H1 (cell line): ENCODE results near the gene ALDH1A2. TPM values are rescaled to one million over a fixed set of nuclear protein-coding genes. Genes with fewer than 3 reads are reported as not detected.

Experiments
- CTCF ChIA-PET: fragments of 300-600 bp; sonication (Branson Sonifier 250); formaldehyde crosslinking; loops from one replicate; lab custom pipeline; 2021; ENCODE audit not compliant: partially characterized antibody; lab: Charles Lee
- POLR2A ChIA-PET: fragments of 300-600 bp; sonication (Branson Sonifier 250); formaldehyde crosslinking; loops from one replicate; lab custom pipeline; 2021; ENCODE audit warnings: inconsistent platforms; ENCODE audit not compliant: partially characterized antibody; lab: Charles Lee
- DNase-seq, 2 experiments: peaks; one replicate each; pipeline versions ENCODE4 v3.0.0 to v3.0.0-alpha.2; 2010 to 2022; ENCODE audit warnings: low spot score in 2 of 2, low read depth in 1 of 2, mixed read lengths in 1 of 2
- FAIRE-seq: peaks from 2 replicates; lab custom pipeline; 2011; peaks lifted over from hg19 to GRCh38; lab: Jason Lieb, UNC
- H2AFZ ChIP-seq: 2 replicates; pipeline ENCODE4 v1.8.1; 2012; ENCODE audit warnings: low read length, inconsistent platforms
- H2AK5ac ChIP-seq: 2 replicates; pipeline ENCODE4 v1.6.1; 2013; ENCODE audit warnings: low read depth, low read length
- H2BK120ac ChIP-seq: replicated peaks from 2 replicates; pipeline ENCODE3; 2013; ENCODE audit warnings: low read depth, low read length, inconsistent platforms
- H2BK12ac ChIP-seq: 2 replicates; pipeline ENCODE4 v1.6.1; 2013; ENCODE audit warnings: low read depth, low read length
- H2BK15ac ChIP-seq: 2 replicates; pipeline ENCODE4 v1.6.1; 2013; ENCODE audit warnings: low read length
- H2BK20ac ChIP-seq: 2 replicates; pipeline ENCODE4 v1.6.1; 2013; ENCODE audit warnings: low read length
- H2BK5ac ChIP-seq: 2 replicates; pipeline ENCODE4 v1.6.1; 2013; ENCODE audit warnings: low read depth, low read length
- H3K14ac ChIP-seq: 2 replicates; pipeline ENCODE4 v1.6.1; 2013; ENCODE audit warnings: inconsistent platforms; ENCODE audit not compliant: insufficient read length
- H3K18ac ChIP-seq: 2 replicates; pipeline ENCODE4 v1.6.1; 2013; ENCODE audit warnings: low read length; ENCODE audit errors: extremely low read depth
- H3K23ac ChIP-seq: 2 replicates; pipeline ENCODE4 v1.6.1; 2013; ENCODE audit warnings: inconsistent platforms; ENCODE audit not compliant: insufficient read length
- H3K23me2 ChIP-seq: 2 replicates; pipeline ENCODE4 v1.6.1; 2013; ENCODE audit warnings: low read depth, low read length
- H3K27ac ChIP-seq: 2 replicates; pipeline ENCODE4 v1.6.1; 2011; ENCODE audit warnings: low read depth, low read length, inconsistent platforms
- H3K27me3 ChIP-seq, 4 experiments: replicated peaks in 1 of 4; 1 replicate in 1 of 4; 2 replicates in 3 of 4; pipeline versions ENCODE4 v1.6.1 to v1.8.1; 2011 to 2013; ENCODE audit warnings: low read length in 3 of 4, mild to moderate bottlenecking in 3 of 4, inconsistent platforms in 2 of 4, mixed read lengths in 2 of 4, moderate library complexity in 1 of 4; ENCODE audit not compliant: control insufficient read depth in 3 of 4, insufficient read depth in 3 of 4; ENCODE audit errors: extremely low read depth in 1 of 4
- H3K36me3 ChIP-seq, 4 experiments: 2 replicates each; pipeline versions ENCODE4 v1.6.1 to v1.8.1; 2011 to 2013; ENCODE audit warnings: mild to moderate bottlenecking in 4 of 4, low read length in 3 of 4, moderate library complexity in 2 of 4, control low read depth in 1 of 4, inconsistent platforms in 1 of 4; ENCODE audit not compliant: insufficient read depth in 4 of 4, control insufficient read depth in 2 of 4
- H3K4ac ChIP-seq: replicated peaks from 2 replicates; pipeline ENCODE3; 2013; ENCODE audit warnings: low read length, low read depth, mixed read lengths, inconsistent platforms; ENCODE audit not compliant: insufficient read length
- H3K4me1 ChIP-seq, 4 experiments: replicated peaks in 1 of 4; 1 replicate in 1 of 4; 2 replicates in 3 of 4; pipeline versions ENCODE4 v1.6.1 to v1.8.1; 2011 to 2013; ENCODE audit warnings: low read length in 3 of 4, inconsistent platforms in 2 of 4, mixed read lengths in 1 of 4; ENCODE audit not compliant: insufficient read depth in 4 of 4, control insufficient read depth in 3 of 4
- H3K4me2 ChIP-seq, 2 experiments: 2 replicates each; pipeline versions ENCODE4 v1.6.1 to v1.8.1; 2011 to 2013; ENCODE audit warnings: low read depth in 2 of 2, low read length in 2 of 2, control low read depth in 1 of 2, inconsistent platforms in 1 of 2, mild to moderate bottlenecking in 1 of 2; ENCODE audit not compliant: insufficient read depth in 1 of 2
- H3K4me3 ChIP-seq, 4 experiments: fragments of 200-600, 300-600 bp in 1 of 4; sonication (generic), shearing (Covaris generic), sonication (Bioruptor Twin) in 1 of 4; 2 replicates each; pipeline versions ENCODE4 v1.5.1 to v1.8.1; 2011 to 2016; ENCODE audit warnings: low read length in 4 of 4, low read depth in 3 of 4, control low read depth in 2 of 4, inconsistent platforms in 2 of 4, mild to moderate bottlenecking in 2 of 4, mixed read lengths in 1 of 4, moderate library complexity in 1 of 4; ENCODE audit not compliant: insufficient read depth in 2 of 4; ENCODE audit errors: extremely low read depth in 1 of 4
- H3K56ac ChIP-seq: replicated peaks from 2 replicates; pipeline ENCODE3; 2013; ENCODE audit warnings: low read depth, mild to moderate bottlenecking, mixed read lengths, low read length, inconsistent platforms; ENCODE audit not compliant: insufficient read length
- H3K79me1 ChIP-seq: 2 replicates; pipeline ENCODE4 v1.6.1; 2013; ENCODE audit warnings: low read depth, low read length, control low read depth
- H3K79me2 ChIP-seq, 2 experiments: 2 replicates each; pipeline versions ENCODE4 v1.6.1 to v1.8.1; 2012 to 2013; ENCODE audit warnings: low read length in 2 of 2, mild to moderate bottlenecking in 2 of 2, inconsistent platforms in 1 of 2; ENCODE audit not compliant: insufficient read depth in 2 of 2, control insufficient read depth in 1 of 2
- H3K9ac ChIP-seq, 4 experiments: replicated peaks in 1 of 4; 1 replicate in 1 of 4; 2 replicates in 3 of 4; pipeline versions ENCODE4 v1.6.1 to v1.8.1; 2011 to 2013; ENCODE audit warnings: low read depth in 3 of 4, low read length in 3 of 4, control low read depth in 2 of 4, mild to moderate bottlenecking in 2 of 4, moderate library complexity in 2 of 4, inconsistent platforms in 1 of 4; ENCODE audit errors: extremely low read depth in 1 of 4
- H3K9me3 ChIP-seq, 2 experiments: 2 replicates each; pipeline versions ENCODE4 v1.6.1 to v1.8.1; 2012 to 2013; ENCODE audit warnings: mild to moderate bottlenecking in 2 of 2, moderate library complexity in 2 of 2, control low read depth in 1 of 2, inconsistent platforms in 1 of 2, low read depth in 1 of 2, low read length in 1 of 2, mixed read lengths in 1 of 2; ENCODE audit not compliant: insufficient read depth in 2 of 2
- H4K20me1 ChIP-seq, 2 experiments: replicated peaks in 1 of 2; 2 replicates each; pipeline versions ENCODE3 to v1.8.1; 2011 to 2013; ENCODE audit warnings: inconsistent platforms in 2 of 2, low read length in 2 of 2, mild to moderate bottlenecking in 1 of 2; ENCODE audit not compliant: insufficient read depth in 2 of 2, control insufficient read depth in 1 of 2
- H4K5ac ChIP-seq: 2 replicates; pipeline ENCODE4 v1.6.1; 2013; ENCODE audit warnings: low read length, low read depth, mixed read lengths, inconsistent platforms; ENCODE audit not compliant: insufficient read length
- H4K8ac ChIP-seq: 2 replicates; pipeline ENCODE4 v1.8.0; 2013; ENCODE audit warnings: mild to moderate bottlenecking, moderate library complexity, low read length, inconsistent platforms; ENCODE audit not compliant: insufficient read depth; ENCODE audit errors: extremely low read depth
- H4K91ac ChIP-seq: replicated peaks from 2 replicates; pipeline ENCODE3; 2013; ENCODE audit warnings: low read length, mixed read lengths, inconsistent platforms; ENCODE audit not compliant: insufficient read length
- ASH2L ChIP-seq: fragments of 200-600, 300-600 bp; sonication (generic); IDR thresholded peaks from one replicate; pipeline ENCODE4 v1.7.1; 2017; ENCODE audit warnings: low read length
- BACH1 ChIP-seq: IDR thresholded peaks from 2 replicates; pipeline ENCODE4 v1.6.1; 2012; ENCODE audit warnings: low read length, improper control_type of control experiment
- BCL11A ChIP-seq, 2 experiments: IDR thresholded peaks; one replicate each; pipeline ENCODE4 v1.6.1; 2011; ENCODE audit warnings: low read depth in 2 of 2, low read length in 2 of 2, mild to moderate bottlenecking in 2 of 2
- CEBPB ChIP-seq: IDR thresholded peaks from 2 replicates; pipeline ENCODE4 v1.6.1; 2012; ENCODE audit warnings: low read depth, low read length
- EGR1 ChIP-seq: IDR thresholded peaks from 2 replicates; pipeline ENCODE4 v1.6.1; 2011; ENCODE audit warnings: low read depth, low read length, borderline replicate concordance
- EP300 ChIP-seq, 2 experiments: IDR thresholded peaks; 1 replicate in 1 of 2; 2 replicates in 1 of 2; pipeline ENCODE4 v1.6.1; 2011 to 2012; ENCODE audit warnings: low read depth in 2 of 2, low read length in 2 of 2, mild to moderate bottlenecking in 2 of 2, borderline replicate concordance in 1 of 2, inconsistent platforms in 1 of 2, moderate library complexity in 1 of 2
- EZH2 ChIP-seq: fragments of 200-600 bp; sonication (generic); IDR thresholded peaks from 2 replicates; pipeline ENCODE4 v1.7.1; 2012; ENCODE audit warnings: low read depth, mild to moderate bottlenecking, moderate library complexity, low read length, inconsistent platforms; ENCODE audit not compliant: severe bottlenecking
- KDM4A ChIP-seq: IDR thresholded peaks from one replicate; pipeline ENCODE4 v1.7.1; 2012; ENCODE audit warnings: low read depth, mild to moderate bottlenecking, moderate library complexity, low read length, inconsistent platforms; ENCODE audit not compliant: severe bottlenecking
- NRF1 ChIP-seq: IDR thresholded peaks from 2 replicates; pipeline ENCODE4 v1.6.1; 2011; ENCODE audit warnings: mild to moderate bottlenecking, low read depth, low read length, improper control_type of control experiment
- SAP30 ChIP-seq: fragments of 300-600 bp; sonication (generic); IDR thresholded peaks from 2 replicates; pipeline ENCODE4 v1.7.1; 2012; ENCODE audit warnings: low read length, moderate library complexity, mild to moderate bottlenecking, inconsistent platforms; ENCODE audit not compliant: insufficient read depth, insufficient replicate concordance
- SP4 ChIP-seq: IDR thresholded peaks from 2 replicates; pipeline ENCODE4 v1.6.1; 2012; ENCODE audit warnings: low read length, inconsistent platforms
- SUZ12 ChIP-seq: fragments of 200-600 bp; sonication (generic); IDR thresholded peaks from 2 replicates; pipeline ENCODE4 v1.6.1; 2012; ENCODE audit warnings: mild to moderate bottlenecking, inconsistent platforms, low read length, moderate library complexity, mixed read lengths
- USF2 ChIP-seq: IDR thresholded peaks from 2 replicates; pipeline ENCODE4 v1.6.1; 2011; ENCODE audit warnings: low read length, improper control_type of control experiment
- WGBS, 2 experiments: shearing (Covaris generic) in 1 of 2; methylation state at CpG; one replicate each; pipeline versions ENCODE4 v1.1.6 to v1.1.7; 2013 to 2015; ENCODE audit warnings: low lambda C conversion rate in 2 of 2, mixed read lengths in 2 of 2, inconsistent platforms in 1 of 2, low coverage in 1 of 2, missing lambda C conversion rate in 1 of 2; ENCODE audit not compliant: insufficient replicate concordance in 2 of 2, insufficient coverage in 1 of 2, insufficient read length in 1 of 2; ENCODE audit errors: extremely low coverage in 1 of 2, missing lambda C conversion rate in 1 of 2; 5-methylcytosine and 5-hydroxymethylcytosine counted together
- polyA plus RNA-seq, 7 experiments: library from polyadenylated mRNA; depleted of rRNA in 3 of 7; stranded (reverse) in 5 of 7; unstranded in 2 of 7; fragments of >200 nt in 5 of 7; fragments of 200-250 nt in 2 of 7; gene quantifications; 1 replicate in 5 of 7; 2 replicates in 1 of 7; 4 replicates in 1 of 7; pipeline versions ENCODE4 v1.2.1 to v1.2.3, GENCODE V29; 2011 to 2013; ENCODE audit warnings: missing spikeins in 2 of 7, mixed read lengths in 2 of 7
- total RNA-seq: library from RNA; stranded (reverse); fragmentation: NEBNext Ultra II Directional; extraction: Animal tissue kit (Norgen Biotek cat#: 25700); gene quantifications from 2 replicates; pipeline ENCODE4 v1.2.1, GENCODE V29; 2021

Gene ALDH1A2
- total and polyA plus RNA-seq, 2 of the 8 experiments (the other 6 are each of a cell fraction or from before 2014, with no cell fraction given), result 0.06 to 0.24 TPM

- H3K4me3 ChIP-seq, result no peak overlapping the region
- no peak overlapping the region for H3K4me2 ChIP-seq
- H4K20me1 ChIP-seq, result no peaks in the 10 kb centered on the region
- no peak overlapping the region for H4K5ac ChIP-seq
- no peak overlapping the region for H3K27ac ChIP-seq
- ChIA-PET CTCF (interaction anchor here (1.1 to 2.0 kb wide), 5 partner anchors 13 to 110 kb away, joined by 3 to 5 read pairs (median 4); no protein-coding TSS in a partner anchor), POLR2A (no interaction called here)
- H2BK20ac ChIP-seq, result no peak overlapping the region
- no peak overlapping the region for H2AFZ ChIP-seq
- H2BK12ac ChIP-seq, result no peak overlapping the region
- 90% methylated on average over 5 of the region's 5 CpGs; no CpG with 5 or more reads in 1 of the 2 experiments for WGBS, 2 experiments
- no peaks in the 10 kb centered on the region for H3K4me1 ChIP-seq
- H4K8ac ChIP-seq, result no peak overlapping the region
- FAIRE-seq (no peak), DNase-seq (no peak)
- no peak overlapping the region for H2BK5ac ChIP-seq
- H3K79me1 ChIP-seq, result no peaks in the 10 kb centered on the region
- no peak overlapping the region for H3K18ac ChIP-seq
- no peak overlapping the region for H3K4ac ChIP-seq
- no peak overlapping the region for H3K23ac ChIP-seq
- no peaks in the 10 kb centered on the region for H3K36me3 ChIP-seq
- H2BK120ac ChIP-seq, result no peak overlapping the region
- no peak overlapping the region for H3K14ac ChIP-seq
- H3K9me3 ChIP-seq, result no peaks in the 10 kb centered on the region
- H2BK15ac ChIP-seq, result no peak overlapping the region
- no peak overlapping the region for H3K9ac ChIP-seq
- no peaks in the 10 kb centered on the region for H3K79me2 ChIP-seq
- no peaks in the 10 kb centered on the region for H3K27me3 ChIP-seq
- no peak overlapping the region for H4K91ac ChIP-seq
- H3K23me2 ChIP-seq, result no peaks in the 10 kb centered on the region; the same call in 1 of the 2 replicates
- H3K56ac ChIP-seq, result no peak overlapping the region
- H2AK5ac ChIP-seq, result no peak overlapping the region
- TF ChIP-seq BCL11A (IDR thresholded peaks at IDR 0.05; ENCODE audit: low read depth in 2 of 2, low read length in 2 of 2) (no peak), USF2 (no peak), KDM4A (no peak), SAP30 (no peak), NRF1 (no peak), EP300 (IDR thresholded peaks at IDR 0.05; ENCODE audit: borderline replicate concordance in 1 of 2, low read depth in 2 of 2, low read length in 2 of 2) (no peak), ASH2L (no peak), EZH2 (no peak), SP4 (no peak), EGR1 (no peak), SUZ12 (no peak), CEBPB (no peak), BACH1 (no peak)
These were observed 108.4 kb downstream of the ALDH1A2 start for GRCh38 chr15:57957113-57957512.
